ENCODE measurements around the gene UEVLD.

UEVLD gene

DNA sequence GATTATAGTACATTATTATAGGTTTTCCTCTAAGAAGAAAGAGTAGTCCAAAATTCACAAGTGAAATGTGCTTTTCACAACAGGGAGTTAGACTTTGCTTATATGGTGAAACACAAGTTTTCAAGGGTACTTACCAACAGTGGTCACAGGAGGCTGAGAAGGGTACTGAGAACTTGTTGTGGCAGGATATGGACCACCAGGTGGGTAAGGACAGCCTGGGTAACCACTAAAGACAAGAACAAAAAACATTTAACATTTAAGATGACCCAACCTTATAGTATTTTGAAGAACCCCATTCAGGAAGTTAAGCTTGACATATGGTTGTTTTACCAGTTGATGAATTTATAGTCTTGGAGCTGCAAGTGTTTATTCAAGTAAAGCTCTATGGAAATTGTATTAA is 86.2 kb downstream of the UEVLD start:
- DNase-seq (ENCODE audit: low spot score) = no peak

DNA sequence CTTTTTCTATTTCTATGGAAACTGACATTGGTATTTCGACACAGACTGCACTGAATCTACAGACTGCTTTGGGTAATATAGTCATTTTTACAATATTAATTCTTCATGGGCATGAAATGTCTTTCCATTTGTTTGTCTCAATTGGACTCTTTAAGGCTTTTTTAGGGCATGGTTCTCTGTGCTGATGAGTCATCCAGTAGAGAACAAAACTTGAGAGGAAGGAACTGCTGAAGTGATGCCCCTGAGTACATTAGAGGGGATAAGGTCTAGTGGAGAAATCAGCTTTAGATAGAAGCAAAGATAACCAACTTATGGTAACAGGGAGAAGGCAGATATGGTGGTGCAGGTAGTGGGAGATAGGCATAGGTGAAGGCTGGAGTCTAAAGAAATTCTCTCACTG is 86.9 kb downstream of the UEVLD start:
- DNase-seq (ENCODE audit: low spot score) = no peak

DNA sequence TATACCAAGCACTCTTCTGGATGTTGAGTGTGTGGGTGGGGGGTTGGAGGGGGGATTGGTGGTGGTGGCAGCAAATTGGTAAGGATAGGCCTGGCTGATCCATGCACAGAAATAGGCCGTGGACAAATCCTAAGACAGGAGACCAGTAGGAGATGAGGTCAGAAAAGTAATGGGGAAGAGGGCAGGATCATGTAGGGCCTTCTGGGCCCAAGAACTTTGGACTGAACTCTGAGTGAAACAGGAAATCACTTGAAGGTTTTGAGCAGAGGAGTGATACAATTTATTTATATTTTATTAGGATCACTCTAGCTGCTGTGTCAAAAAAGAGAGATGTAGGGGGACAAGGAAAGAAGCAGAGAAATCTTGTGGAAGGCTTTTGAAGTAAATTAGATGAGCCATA is 90.5 kb downstream of the UEVLD start:
- no peak for DNase-seq (ENCODE audit: low spot score)

DNA sequence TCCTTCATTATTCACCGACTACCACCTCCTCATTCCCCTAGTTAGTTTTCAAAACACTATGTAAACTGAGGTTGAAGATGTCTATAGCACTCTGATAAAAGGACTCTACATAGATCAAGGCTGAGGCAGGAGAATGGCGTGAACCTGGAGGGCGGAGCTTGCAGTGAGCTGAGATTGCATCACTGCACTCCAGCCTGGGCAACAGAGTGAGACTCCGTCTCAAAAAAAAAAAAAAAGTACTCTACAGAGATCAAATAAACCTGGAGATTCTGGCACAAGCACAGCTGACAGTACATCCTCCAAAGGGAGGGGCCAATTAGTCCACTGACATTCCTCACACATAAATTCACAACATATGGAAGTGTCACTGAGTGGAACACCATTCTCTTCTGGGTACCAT is 92.8 kb downstream of the UEVLD start:
- DNase-seq (ENCODE audit: low spot score) = no peak

DNA sequence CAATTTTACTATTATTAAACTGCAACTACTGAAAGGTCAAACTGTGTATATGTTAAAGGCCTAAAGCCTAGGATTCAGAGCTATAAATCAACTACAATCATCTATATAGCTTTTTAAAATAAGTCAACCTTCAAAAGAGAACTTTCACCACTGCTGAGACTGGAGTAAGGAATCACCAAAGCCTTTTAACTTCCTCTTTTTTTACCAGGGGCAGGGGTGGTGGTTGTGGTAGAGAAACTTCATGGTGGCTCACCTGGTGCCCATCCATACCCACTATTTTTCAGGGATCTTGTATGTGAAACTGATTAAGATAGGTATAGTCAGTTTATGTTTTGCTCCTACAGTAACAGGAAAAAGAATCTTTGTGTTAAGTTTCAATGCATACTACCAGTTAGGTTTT is 93.3 kb downstream of the UEVLD start:
- DNase-seq (ENCODE audit: low spot score) = no peak

DNA sequence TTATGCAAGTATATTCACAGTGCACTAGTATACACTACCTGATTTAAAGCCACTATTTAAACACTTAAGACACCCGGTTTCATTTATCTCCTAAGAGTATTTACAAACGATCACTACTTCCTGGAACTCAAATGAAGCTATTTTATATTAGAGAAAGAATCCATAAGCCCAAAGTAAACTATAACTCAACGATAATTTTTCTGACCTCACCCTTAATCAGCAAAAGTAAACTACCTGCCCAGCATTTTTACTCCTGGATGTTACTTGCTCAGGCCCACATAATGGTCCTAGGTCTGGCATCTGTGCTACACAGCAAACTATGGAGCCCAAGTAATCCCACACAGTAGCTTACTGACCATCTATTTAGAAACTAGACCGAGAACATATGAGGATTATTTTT is 95.2 kb downstream of the UEVLD start:
- DNase-seq (ENCODE audit: low spot score) = no peak

DNA sequence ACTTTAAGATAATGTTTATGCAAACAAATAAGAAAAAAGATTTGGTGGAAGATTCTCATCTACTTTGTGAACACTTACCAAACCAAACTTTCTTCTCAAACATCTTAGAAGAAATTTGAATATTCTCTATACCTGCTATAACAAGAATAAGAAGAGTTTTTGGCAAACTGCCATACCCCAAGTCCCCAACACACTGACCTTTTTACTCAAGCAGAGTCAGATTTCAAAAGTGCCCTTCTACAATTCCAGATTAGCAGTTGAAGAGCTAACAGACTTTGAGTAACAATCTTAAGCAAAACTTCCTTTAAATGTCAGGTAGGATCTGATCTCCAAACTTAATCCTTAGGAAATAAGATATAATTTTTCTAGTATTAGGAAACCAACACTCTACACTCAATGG is 95.6 kb downstream of the UEVLD start:
- DNase-seq (ENCODE audit: low spot score) = no peak

DNA sequence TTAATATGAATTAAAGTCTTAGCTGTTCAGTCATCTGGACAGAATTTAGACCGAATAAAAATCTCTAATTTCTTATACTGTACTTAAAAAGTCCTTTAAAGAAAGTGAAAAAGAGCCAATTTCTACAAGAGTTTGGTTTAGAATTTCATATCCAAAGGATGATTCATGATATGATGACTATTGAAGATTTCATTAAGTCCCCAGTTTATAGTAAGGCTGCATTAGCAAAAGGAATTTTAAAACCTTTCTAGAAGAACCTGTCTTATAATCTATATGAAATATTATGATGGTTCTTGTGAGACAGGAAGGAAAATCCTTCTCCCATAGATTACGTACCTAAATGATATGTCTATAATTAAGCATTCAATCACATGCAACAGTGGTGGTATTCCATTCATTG is 96.6 kb downstream of the UEVLD start:
- DNase-seq (ENCODE audit: low spot score) = no peak

DNA sequence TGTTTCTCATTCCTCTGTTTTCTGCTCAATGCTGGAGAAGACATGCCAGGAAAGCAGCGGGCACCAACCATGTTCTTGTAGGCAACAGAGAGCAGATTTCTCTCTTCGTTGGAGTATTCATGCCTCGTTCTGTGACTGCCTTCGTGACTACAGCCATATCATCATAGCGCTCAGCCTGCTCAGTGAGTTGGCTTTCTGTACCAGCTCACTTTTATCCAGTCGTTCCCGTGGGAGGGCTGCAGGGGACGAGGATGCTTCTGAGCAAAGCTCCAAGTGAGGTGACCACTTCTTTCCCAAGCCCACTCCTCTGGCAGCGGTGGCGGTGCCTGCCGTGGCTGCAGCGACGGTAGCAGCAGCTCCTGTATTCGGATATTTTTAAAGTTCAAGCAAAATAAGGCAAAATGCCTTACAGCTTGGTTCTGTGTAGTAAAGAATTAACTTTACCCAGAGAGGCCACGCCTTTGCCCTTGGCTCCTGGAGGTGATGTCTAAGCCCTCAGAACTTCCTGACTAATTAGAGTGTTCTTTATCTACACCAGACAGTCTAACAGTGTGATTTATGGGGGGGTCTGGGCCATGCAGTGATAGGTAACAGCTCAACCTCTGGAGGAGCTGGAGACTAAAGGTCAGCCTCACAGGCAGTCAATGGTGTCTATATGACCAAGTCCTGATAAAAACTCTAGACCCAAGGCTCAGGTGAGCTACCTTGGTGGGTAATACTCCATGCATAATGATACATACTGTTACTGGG is 97.6 kb downstream of the UEVLD start:
- DNase-seq (ENCODE audit: low spot score) = no peak

DNA sequence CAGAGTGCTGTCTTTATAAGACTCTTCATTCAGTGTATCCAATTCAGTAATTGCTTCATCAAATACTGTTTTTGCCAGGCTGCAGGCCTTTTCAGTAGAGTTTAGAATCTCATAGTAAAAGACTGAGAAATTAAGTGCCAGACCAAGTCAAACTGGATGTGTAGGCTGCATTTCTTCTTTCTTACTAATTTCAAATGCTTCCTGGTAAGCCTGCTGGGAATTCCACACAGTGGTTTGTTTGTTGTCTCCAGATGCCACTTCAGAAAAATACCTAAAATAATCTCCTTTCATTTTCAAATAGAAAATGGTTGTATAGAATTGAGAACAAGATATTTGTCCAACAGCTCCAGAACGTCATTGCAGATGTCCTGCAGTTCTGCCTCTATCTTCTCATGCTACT is 98.2 kb downstream of the UEVLD start:
- no peak for DNase-seq (ENCODE audit: low spot score)

DNA sequence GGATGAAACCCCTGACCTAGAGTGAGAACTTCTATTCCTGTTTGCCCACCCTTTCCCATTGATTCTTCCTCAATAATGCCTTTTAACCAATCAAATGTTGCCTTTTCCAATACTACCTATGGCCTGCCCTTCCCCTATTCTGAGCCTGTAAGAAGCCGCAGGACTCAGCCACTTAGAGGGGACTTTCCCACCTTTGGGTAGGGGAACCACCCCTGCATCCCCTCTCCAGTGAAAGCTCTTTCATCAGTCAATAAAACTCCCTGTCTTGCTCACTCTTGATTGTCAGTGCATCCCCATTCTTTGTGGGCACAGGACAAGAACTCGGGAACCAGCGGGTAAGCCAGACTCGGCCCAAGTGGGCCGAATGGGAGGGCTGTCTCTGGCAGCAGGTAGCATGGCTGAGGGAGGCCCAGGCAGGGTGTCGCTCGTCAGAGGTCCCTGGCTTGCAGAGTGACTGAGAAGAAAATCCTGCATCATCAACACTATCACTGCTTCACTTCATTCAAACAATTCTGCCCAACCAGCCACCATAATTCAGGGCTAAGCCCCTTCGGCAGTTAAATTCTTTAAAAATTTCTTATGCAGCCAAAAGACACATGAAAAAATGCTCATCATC is 102.5 kb downstream of the UEVLD start:
- DNase-seq (ENCODE audit: low spot score) = no peak

All from SK-N-DZ (cell line).